ENCODE data around the gene PNPLA1. TPM values are rescaled to one million over a fixed set of nuclear protein-coding genes. Genes with fewer than 3 reads are reported as not detected.

PNPLA1 gene
- polyA plus RNA-seq (2013, experiment 1 of 2), result 0.04 TPM
- polyA plus RNA-seq (2013, experiment 2 of 2), result 0.04 TPM

GRCh38 chr6:36269834-36270705, at the start of gene PNPLA1:
TSS of gene PNPLA1 (plus strand) at chr6:36270060. CDS start at chr6:36270460, 400 bp downstream.
- no peak within 1 kb of the TSS for H4K8ac ChIP-seq (ENCODE audit: low read depth, low read length)

GRCh38 chr6:36220226-36220625, 49.6 kb upstream of the PNPLA1 start:
- H3K36me3 ChIP-seq (ENCODE audit: control insufficient read depth, insufficient read depth, low read length), result peaks cover 7% of the 10 kb centered on the region
- DNase-seq, result no peak

More at GRCh38 chr6:36269834-36270705, at the start of gene PNPLA1:
- no peak within 1 kb of the TSS for H3K4ac ChIP-seq (ENCODE audit: low read depth, low read length)
- no peak within 1 kb of the TSS for H2BK5ac ChIP-seq (ENCODE audit: low read length)
- no peaks in the 10 kb centered on the region for H3K27me3 ChIP-seq (ENCODE audit: insufficient read depth, low read length, poor library complexity)
- H3K27ac ChIP-seq (ENCODE audit: low read depth, low read length), result no peak within 1 kb of the TSS
- no CpG with 5 or more reads among the region's 32 CpGs for WGBS (ENCODE audit: extremely low coverage, insufficient coverage, low lambda C conversion rate)
- no peak within 1 kb of the TSS for H2AK5ac ChIP-seq (ENCODE audit: low read length)
- H3K79me1 ChIP-seq (ENCODE audit: low read length), result no peaks in the 10 kb centered on the region
- H3K4me1 ChIP-seq (ENCODE audit: control insufficient read depth, low read depth, low read length), result no peaks in the 10 kb centered on the region
- H2BK15ac ChIP-seq (replicated peaks; ENCODE audit: low read depth), result no peak within 1 kb of the TSS
- DNase-seq, result peak; percentile 35
- H3K9ac ChIP-seq (ENCODE audit: low read length), result no peak within 1 kb of the TSS
- no peak within 1 kb of the TSS for H3K56ac ChIP-seq (ENCODE audit: low read length)
- H4K5ac ChIP-seq (ENCODE audit: low read length), result no peak within 1 kb of the TSS
- no peak within 1 kb of the TSS for H3K23ac ChIP-seq (ENCODE audit: low read length)
- H3K79me2 ChIP-seq (ENCODE audit: control insufficient read depth, insufficient read depth, low read length), result no peaks in the 10 kb centered on the region
- no peak within 1 kb of the TSS for H2BK120ac ChIP-seq (ENCODE audit: low read depth, low read length)
- no peak within 1 kb of the TSS for H3K4me3 ChIP-seq (ENCODE audit: low read length)
- no peak within 1 kb of the TSS for H3K18ac ChIP-seq (ENCODE audit: low read length)
- H3K36me3 ChIP-seq (ENCODE audit: control insufficient read depth, insufficient read depth, low read length), result no peaks in the 10 kb centered on the region
- H3K4me2 ChIP-seq (ENCODE audit: low read length), result no peak within 1 kb of the TSS

GRCh38 chr6:36221674-36222073, 48.2 kb upstream of the PNPLA1 start:
- Histone ChIP-seq H3K4me1 (ENCODE audit: control insufficient read depth, low read depth, low read length) (no peaks in the 10 kb centered on the region), H2BK15ac (replicated peaks; ENCODE audit: low read depth) (no peak overlapping the region), H2BK120ac (ENCODE audit: low read depth, low read length) (no peak overlapping the region), H3K4ac (ENCODE audit: low read depth, low read length) (no peak overlapping the region), H2AK5ac (ENCODE audit: low read length) (no peak overlapping the region), H3K79me1 (ENCODE audit: low read length) (peaks cover 2% of the 10 kb centered on the region), H3K4me2 (ENCODE audit: low read length) (no peak overlapping the region), H3K79me2 (ENCODE audit: control insufficient read depth, insufficient read depth, low read length) (no peaks in the 10 kb centered on the region), H4K8ac (ENCODE audit: low read depth, low read length) (no peak overlapping the region), H2BK5ac (ENCODE audit: low read length) (no peak overlapping the region), H3K27ac (ENCODE audit: low read depth, low read length) (no peak overlapping the region), H3K9ac (ENCODE audit: low read length) (no peak overlapping the region), H4K5ac (ENCODE audit: low read length) (no peak overlapping the region), H3K23ac (ENCODE audit: low read length) (no peak overlapping the region), H3K36me3 (ENCODE audit: control insufficient read depth, insufficient read depth, low read length) (peaks cover 8% of the 10 kb centered on the region), H3K56ac (ENCODE audit: low read length) (no peak overlapping the region), H3K27me3 (ENCODE audit: insufficient read depth, low read length, poor library complexity) (no peaks in the 10 kb centered on the region), H3K4me3 (ENCODE audit: low read length) (no peak overlapping the region), H3K18ac (ENCODE audit: low read length) (no peak overlapping the region)
- WGBS (ENCODE audit: extremely low coverage, insufficient coverage, low lambda C conversion rate), result no CpG with 5 or more reads among the region's 2 CpGs
- DNase-seq, result no peak

More at GRCh38 chr6:36220226-36220625, 49.6 kb upstream of the PNPLA1 start:
- Histone ChIP-seq H2AK5ac (ENCODE audit: low read length) (no peak overlapping the region), H3K4me3 (ENCODE audit: low read length) (no peak overlapping the region), H3K56ac (ENCODE audit: low read length) (no peak overlapping the region), H3K23ac (ENCODE audit: low read length) (no peak overlapping the region), H3K4me2 (ENCODE audit: low read length) (no peak overlapping the region), H3K79me1 (ENCODE audit: low read length) (peaks cover 2% of the 10 kb centered on the region), H4K5ac (ENCODE audit: low read length) (no peak overlapping the region), H3K27me3 (ENCODE audit: insufficient read depth, low read length, poor library complexity) (no peaks in the 10 kb centered on the region), H3K27ac (ENCODE audit: low read depth, low read length) (no peak overlapping the region), H2BK15ac (replicated peaks; ENCODE audit: low read depth) (no peak overlapping the region), H3K4me1 (ENCODE audit: control insufficient read depth, low read depth, low read length) (no peaks in the 10 kb centered on the region), H4K8ac (ENCODE audit: low read depth, low read length) (no peak overlapping the region), H3K79me2 (ENCODE audit: control insufficient read depth, insufficient read depth, low read length) (no peaks in the 10 kb centered on the region), H3K9ac (ENCODE audit: low read length) (no peak overlapping the region), H2BK120ac (ENCODE audit: low read depth, low read length) (no peak overlapping the region), H3K18ac (ENCODE audit: low read length) (no peak overlapping the region), H3K4ac (ENCODE audit: low read depth, low read length) (no peak overlapping the region), H2BK5ac (ENCODE audit: low read length) (no peak overlapping the region)
- WGBS (ENCODE audit: extremely low coverage, insufficient coverage, low lambda C conversion rate), result no CpG with 5 or more reads among the region's 4 CpGs

- DNase-seq, result no peak
- Histone ChIP-seq H3K27ac (ENCODE audit: low read depth, low read length) (no peak overlapping the region), H3K18ac (ENCODE audit: low read length) (no peak overlapping the region), H3K27me3 (ENCODE audit: insufficient read depth, low read length, poor library complexity) (no peaks in the 10 kb centered on the region), H2BK120ac (ENCODE audit: low read depth, low read length) (no peak overlapping the region), H3K4me3 (ENCODE audit: low read length) (no peak overlapping the region), H3K36me3 (ENCODE audit: control insufficient read depth, insufficient read depth, low read length) (peaks cover 14% of the 10 kb centered on the region), H4K8ac (ENCODE audit: low read depth, low read length) (no peak overlapping the region), H4K5ac (ENCODE audit: low read length) (no peak overlapping the region), H2BK15ac (replicated peaks; ENCODE audit: low read depth) (no peak overlapping the region), H3K23ac (ENCODE audit: low read length) (no peak overlapping the region), H2BK5ac (ENCODE audit: low read length) (no peak overlapping the region), H3K9ac (ENCODE audit: low read length) (no peak overlapping the region), H3K56ac (ENCODE audit: low read length) (no peak overlapping the region), H3K4me2 (ENCODE audit: low read length) (no peak overlapping the region), H2AK5ac (ENCODE audit: low read length) (no peak overlapping the region), H3K4ac (ENCODE audit: low read depth, low read length) (no peak overlapping the region), H3K79me1 (ENCODE audit: low read length) (peaks cover 2% of the 10 kb centered on the region), H3K79me2 (ENCODE audit: control insufficient read depth, insufficient read depth, low read length) (no peaks in the 10 kb centered on the region), H3K4me1 (ENCODE audit: control insufficient read depth, low read depth, low read length) (no peaks in the 10 kb centered on the region)
- WGBS (ENCODE audit: extremely low coverage, insufficient coverage, low lambda C conversion rate), result no CpG with 5 or more reads among the region's 4 CpGs
These were observed 46.9 kb upstream of the PNPLA1 start for GRCh38 chr6:36222924-36223323.

GRCh38 chr6:36223706-36224105, 46.2 kb upstream of the PNPLA1 start:
- no peaks in the 10 kb centered on the region for H3K79me2 ChIP-seq (ENCODE audit: control insufficient read depth, insufficient read depth, low read length)
- no CpG with 5 or more reads among the region's 1 CpG for WGBS (ENCODE audit: extremely low coverage, insufficient coverage, low lambda C conversion rate)
- no peak overlapping the region for H2BK5ac ChIP-seq (ENCODE audit: low read length)
- H3K23ac ChIP-seq (ENCODE audit: low read length), result no peak overlapping the region
- H2BK120ac ChIP-seq (ENCODE audit: low read depth, low read length), result no peak overlapping the region
- H3K18ac ChIP-seq (ENCODE audit: low read length), result no peak overlapping the region
- no peak overlapping the region for H2AK5ac ChIP-seq (ENCODE audit: low read length)
- H4K5ac ChIP-seq (ENCODE audit: low read length), result no peak overlapping the region
- H2BK15ac ChIP-seq (replicated peaks; ENCODE audit: low read depth), result no peak overlapping the region
- no peaks in the 10 kb centered on the region for H3K4me1 ChIP-seq (ENCODE audit: control insufficient read depth, low read depth, low read length)
- H3K9ac ChIP-seq (ENCODE audit: low read length), result no peak overlapping the region
- H3K27ac ChIP-seq (ENCODE audit: low read depth, low read length), result no peak overlapping the region
- no peak overlapping the region for H3K4me2 ChIP-seq (ENCODE audit: low read length)
- H3K4ac ChIP-seq (ENCODE audit: low read depth, low read length), result no peak overlapping the region
- peaks cover 14% of the 10 kb centered on the region for H3K36me3 ChIP-seq (ENCODE audit: control insufficient read depth, insufficient read depth, low read length)
- no peak for DNase-seq
- no peak overlapping the region for H3K56ac ChIP-seq (ENCODE audit: low read length)
- no peak overlapping the region for H4K8ac ChIP-seq (ENCODE audit: low read depth, low read length)
- no peak overlapping the region for H3K4me3 ChIP-seq (ENCODE audit: low read length)
- H3K27me3 ChIP-seq (ENCODE audit: insufficient read depth, low read length, poor library complexity), result no peaks in the 10 kb centered on the region
- H3K79me1 ChIP-seq (ENCODE audit: low read length), result peaks cover 2% of the 10 kb centered on the region

Measured in mesendoderm (in vitro differentiated cells).